Middle frontal gyrus (tissue), 1 donor: ENCODE measurements around the gene LYRM2.
"Not testable (repeated sequence)": the region's sequence is repeated elsewhere in the genome, so short reads cannot be mapped to it uniquely, and the experiment has no call there.

Experiments
- DNase-seq: peaks from one replicate; pipeline ENCODE4 v3.0.0-alpha.2; 2015; ENCODE audit warnings: low spot score; ENCODE audit errors: extremely low spot score

Gene LYRM2

DNA sequence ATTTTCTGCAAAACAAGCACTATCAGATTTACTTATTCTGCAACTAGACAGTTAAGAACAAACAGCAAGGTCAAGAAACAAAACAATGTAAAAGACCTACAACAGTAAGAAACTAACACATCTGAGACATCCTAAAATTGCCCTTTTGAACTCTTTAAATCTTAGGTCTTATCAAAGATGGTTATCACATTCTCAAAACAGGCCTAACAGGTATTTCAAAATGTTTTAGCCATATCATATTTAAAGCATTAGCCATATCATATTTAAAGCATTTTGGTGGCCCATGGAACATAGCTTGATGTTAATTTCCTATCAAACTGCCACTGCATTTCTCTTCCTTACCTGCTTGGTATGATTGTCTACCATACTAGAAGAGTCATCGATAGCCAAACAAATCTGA is 11.1 kb upstream of the LYRM2 start:
- DNase-seq: no peak

DNA sequence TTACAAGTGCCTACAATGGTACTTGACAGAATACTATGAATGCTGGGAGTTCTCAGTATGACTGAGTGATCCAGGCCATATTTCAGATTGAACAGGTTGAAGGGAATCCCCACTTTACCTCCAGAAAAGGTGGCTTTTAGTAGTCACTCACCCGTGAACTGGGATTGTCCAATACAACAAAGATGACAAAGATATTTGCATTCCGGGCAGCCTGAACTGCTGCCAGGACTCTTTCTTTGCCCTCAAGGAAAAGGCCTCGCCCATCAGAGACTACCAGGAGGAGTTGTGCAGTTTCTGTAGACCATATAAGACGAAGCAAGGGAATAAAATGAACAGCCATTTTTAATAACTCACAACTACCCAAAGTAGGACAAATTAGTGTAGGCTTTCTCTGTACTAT is 6.3 kb upstream of the LYRM2 start:
- DNase-seq: no peak

- no peak for DNase-seq
These were observed 4.9 kb upstream of the LYRM2 start for GRCh38 chr6:89643406-89643805.

GRCh38 chr6:89642956-89643355 is 4.4 kb upstream of the LYRM2 start:
- no peak for DNase-seq

DNA sequence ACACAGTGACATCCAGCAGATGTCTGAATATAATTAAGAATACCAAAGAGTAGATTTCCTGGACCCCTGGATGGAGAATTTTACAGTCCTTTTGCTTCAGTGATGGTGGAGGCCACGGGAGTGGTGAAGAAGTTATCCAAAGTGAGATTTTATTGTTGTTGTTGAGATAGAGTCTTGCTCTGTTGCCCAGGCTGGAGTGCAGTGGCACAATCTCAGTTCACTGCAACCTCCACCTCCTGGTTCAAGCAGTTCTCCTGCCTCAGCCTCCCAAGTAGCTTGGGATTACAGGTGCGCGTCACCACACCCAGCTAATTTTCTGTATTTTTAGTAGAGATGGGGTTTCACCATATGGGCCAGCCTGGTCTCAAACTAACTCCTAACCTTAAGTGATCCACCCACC is 3.0 kb upstream of the LYRM2 start:
- not testable (repeated sequence) for DNase-seq

DNA sequence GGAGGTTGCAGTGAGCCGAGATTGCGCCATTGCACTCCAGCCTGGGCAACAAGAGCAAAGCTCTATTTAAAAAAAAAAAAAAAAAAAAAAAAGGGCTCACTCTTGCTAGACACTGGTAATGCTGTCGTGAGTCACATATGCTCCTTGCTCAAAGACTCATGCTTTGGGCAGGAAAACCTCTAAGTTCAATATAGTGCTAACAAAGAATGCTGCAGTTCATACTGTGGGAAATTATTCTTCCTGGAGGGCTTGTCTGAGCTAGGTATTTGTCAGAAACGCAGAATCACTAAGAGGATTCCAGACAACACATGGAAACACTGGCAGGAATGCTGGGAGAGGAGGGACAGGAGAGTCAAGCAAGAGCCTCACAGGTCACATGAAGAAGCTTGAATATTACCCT is 2.3 kb upstream of the LYRM2 start:
- DNase-seq: no peak

DNA sequence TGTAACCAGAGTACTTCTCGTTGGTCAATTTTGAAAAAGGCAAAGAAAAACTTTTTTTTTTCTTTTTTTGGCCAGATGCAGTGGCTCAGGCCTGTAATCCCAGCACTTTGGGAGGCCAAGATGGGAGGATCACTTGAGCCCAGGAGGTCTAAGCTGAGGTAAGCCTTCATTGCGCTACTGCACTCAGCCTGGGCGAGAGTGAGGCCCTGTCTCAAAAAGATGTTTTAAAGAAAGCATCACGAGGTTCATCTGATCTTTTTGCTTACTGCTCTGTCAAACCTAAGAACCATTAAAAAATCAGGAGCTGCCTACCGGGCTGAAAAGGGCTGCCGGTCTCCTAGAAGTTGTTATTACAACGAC is 607 bp downstream of the LYRM2 start:
- no peak for DNase-seq

DNA sequence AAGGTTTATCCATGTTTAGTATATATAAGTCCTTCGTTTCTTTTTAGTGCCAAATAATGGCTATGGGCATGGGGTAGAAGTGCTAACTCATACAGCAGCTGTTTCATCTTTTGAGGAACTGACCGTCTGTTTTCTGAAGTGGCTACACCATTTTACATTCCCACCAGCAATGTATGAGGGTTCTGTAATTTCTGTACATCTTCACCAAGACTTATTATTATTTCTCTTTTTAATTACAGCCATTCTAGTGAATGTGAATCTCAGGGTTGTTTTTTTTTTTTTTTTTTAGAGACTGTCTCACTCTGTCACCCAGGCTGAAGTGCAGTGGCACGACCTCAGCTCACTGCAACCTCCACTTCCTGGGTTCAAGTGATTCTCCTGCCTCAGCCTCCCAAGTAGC is 2.1 kb downstream of the LYRM2 start:
- not testable (repeated sequence) for DNase-seq

GRCh38 chr6:89630488-89630887 is 8.1 kb downstream of the LYRM2 start:
- DNase-seq: no peak

GRCh38 chr6:89623749-89624148 is 14.8 kb downstream of the LYRM2 start:
- DNase-seq: no peak

- no peak for DNase-seq
These were observed 19.0 kb downstream of the LYRM2 start for GRCh38 chr6:89619567-89619966.

DNA sequence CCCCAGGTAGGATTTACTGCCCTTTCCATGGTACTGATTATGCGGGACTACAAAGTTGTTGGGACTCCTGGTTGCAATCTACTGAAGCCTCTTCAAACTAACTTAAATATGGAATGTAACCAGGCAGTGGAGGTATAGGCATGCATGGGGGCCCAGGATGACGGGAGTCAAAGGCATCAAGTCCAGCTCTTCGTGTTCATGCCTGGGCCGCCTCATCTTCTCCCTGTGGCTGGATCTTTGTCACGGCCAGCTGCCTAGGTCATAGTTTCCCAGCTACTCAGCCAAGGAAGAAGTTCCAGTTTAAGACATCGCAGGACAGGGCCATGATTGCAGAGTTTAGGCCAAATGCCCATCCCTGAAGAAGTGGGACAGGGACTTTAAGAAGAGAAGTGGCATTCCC is 20.5 kb downstream of the LYRM2 start:
- DNase-seq: no peak

DNA sequence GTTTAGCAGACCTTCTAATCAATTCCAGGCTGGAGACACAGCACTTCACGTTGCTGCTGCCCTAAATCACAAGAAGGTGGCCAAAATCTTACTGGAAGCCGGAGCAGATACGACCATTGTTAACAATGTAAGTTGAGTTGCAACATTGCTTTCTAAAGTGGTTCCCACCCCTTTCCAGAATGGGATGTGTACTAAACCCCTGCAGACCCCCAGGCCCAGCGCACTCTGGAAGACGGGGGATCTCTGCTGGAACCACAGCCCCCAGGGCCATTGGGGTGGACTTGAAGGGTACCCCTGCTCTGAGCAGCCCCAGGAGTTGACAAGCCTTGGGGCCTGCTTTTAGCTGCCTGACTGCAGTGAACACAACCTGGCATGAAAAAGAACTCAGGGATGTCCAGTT is 22.0 kb downstream of the LYRM2 start:
- no peak for DNase-seq

- no peak for DNase-seq
These were observed 22.7 kb downstream of the LYRM2 start for GRCh38 chr6:89615882-89616281.

DNA sequence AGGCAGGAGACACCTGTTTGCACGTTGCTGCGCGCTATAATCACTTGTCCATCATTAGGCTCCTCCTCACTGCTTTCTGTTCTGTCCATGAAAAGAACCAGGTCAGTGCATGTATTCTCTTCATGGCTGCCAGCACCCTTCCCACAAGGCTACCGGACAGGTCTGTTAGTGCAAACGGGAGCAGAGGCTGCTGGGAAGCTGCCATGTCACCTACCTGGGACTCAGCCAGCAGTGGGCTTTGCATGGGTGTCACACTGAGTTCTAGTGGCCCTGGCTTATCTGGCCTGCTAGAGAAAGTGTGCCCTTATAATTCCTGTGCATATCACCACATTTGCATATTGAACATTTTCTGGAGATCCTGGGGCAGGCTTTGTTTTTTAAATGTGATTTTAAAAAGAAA is 24.8 kb downstream of the LYRM2 start:
- DNase-seq: no peak

GRCh38 chr6:89612121-89612520 is 26.4 kb downstream of the LYRM2 start:
- no peak for DNase-seq

GRCh38 chr6:89611666-89612065 is 26.9 kb downstream of the LYRM2 start:
- no peak for DNase-seq

DNA sequence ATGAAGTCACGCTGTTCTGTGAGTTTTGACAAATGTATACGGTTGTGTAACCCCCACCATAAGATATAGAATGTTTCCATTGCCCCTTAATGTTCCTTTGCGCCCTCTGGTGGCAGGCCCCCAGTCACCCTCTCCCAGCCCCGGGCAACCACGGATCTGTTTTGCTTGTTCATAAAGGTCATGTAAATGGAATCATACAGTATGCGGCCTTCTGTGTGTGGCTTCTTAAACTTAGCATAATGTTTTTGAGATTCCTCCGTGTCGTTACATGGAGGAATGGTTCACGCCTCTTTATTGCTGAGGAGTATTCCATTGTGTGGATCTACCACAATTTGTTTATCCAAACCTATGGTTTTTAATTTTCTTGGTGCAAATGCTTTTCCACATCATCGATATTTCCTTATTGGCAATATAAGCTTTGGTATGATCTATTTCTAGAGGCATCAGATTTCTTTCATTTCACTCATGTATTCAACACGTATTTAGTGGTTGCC is 28.4 kb downstream of the LYRM2 start:
- DNase-seq: no peak

GRCh38 chr6:89605861-89606260 is 32.7 kb downstream of the LYRM2 start:
- no peak for DNase-seq

DNA sequence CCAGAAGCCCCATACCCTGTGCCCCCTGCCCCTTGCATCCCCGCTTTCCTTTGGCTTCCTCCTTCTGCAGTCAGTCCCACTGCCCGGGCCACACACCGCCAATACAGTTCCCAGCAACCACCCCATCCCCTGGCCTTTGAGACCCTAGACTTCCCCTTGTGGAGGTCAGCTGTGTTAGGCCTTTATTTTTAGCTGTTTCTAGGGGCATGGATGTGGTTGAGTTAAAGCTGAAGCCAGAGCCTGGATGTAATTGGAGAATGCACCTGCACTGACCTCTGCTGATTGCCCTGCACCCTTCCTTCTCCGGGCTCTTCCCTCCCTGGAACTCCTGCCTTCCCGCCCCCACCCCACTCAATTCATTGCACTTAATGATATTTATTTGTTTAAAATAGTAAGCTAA is 33.9 kb downstream of the LYRM2 start:
- DNase-seq: no peak

DNA sequence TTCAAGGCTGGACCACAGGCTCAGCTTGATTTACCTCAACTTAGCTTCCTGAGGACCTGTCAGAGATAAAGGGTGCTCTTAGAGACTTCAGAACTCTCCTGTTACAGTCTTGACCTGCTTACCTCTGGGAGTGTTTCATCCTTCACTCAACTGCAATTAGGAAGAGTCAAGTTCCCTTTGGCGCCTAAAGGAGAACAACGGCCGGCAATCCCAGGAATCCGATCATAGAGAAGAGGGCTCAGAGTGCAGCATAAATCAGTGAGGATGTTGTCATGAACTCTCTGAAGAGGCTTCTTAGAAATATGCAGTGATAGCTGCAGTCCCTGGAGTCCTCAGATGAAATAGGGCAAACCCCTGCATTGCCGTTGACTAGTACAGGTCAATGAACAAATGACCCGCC is 36.4 kb downstream of the LYRM2 start:
- DNase-seq: no peak

GRCh38 chr6:89599727-89600126 is 38.8 kb downstream of the LYRM2 start:
- DNase-seq: no peak

DNA sequence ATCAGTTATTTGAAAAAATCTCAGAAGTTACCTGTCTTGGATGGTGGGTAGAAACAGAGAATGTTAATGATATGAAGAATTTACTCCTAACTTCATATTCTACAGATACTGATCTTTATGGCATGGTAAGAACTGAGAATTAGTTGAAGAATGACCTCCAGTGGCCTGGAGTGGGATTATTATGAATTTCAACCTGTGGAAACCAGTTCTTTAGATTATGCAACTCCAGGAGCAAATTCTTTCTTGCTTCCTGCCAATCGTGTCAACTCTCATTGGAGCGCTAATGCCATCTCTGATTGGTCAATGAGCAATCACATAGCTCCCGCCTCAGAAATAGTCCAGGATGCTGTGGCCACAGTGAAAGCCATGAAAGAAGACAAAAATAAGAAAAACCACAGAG is 40.6 kb downstream of the LYRM2 start:
- no peak for DNase-seq

DNA sequence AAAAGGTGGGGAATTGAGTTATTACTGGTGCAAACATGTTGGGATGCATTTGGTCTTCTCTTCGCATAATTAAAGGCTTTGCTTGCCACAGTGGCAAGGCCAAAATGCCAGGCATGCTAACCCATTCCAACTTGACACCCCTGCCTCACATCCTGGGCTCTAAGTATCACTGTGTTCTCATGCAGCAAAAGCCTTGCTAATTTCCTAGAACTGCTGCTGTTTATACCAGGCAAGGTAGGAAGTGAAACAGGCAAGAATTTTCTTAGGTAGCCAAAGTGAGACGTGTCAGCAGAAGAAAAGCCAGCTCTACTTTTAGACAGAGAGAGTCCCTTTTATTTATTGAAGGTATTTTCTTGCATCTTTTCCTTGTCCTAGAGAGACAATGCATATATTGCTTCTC is 41.2 kb downstream of the LYRM2 start:
- no peak for DNase-seq
